Ovary (tissue), 3 donors: ENCODE data around the gene ESPN.

Experiments
- POLR2A ChIP-seq: fragments of 450-650 bp; IDR thresholded peaks from one replicate; pipeline ENCODE4 v1.6.1; 2017; ENCODE audit warnings: antibody characterized with exemption, mild to moderate bottlenecking, moderate library complexity
- TF ChIP-seq, protein P1 (sequence below), 3 donors: fragments of 450-650 bp in 2 of 3; fragments of 200-600 bp in 1 of 3; IDR thresholded peaks; one replicate each; pipeline versions ENCODE4 v1.5.1 to v1.8.0; 2016 to 2022; ENCODE audit warnings: antibody characterized with exemption in 3 of 3, mild to moderate bottlenecking in 1 of 3
- donor health status: DM: no; HTN: no; CAD: no.

DNA sequence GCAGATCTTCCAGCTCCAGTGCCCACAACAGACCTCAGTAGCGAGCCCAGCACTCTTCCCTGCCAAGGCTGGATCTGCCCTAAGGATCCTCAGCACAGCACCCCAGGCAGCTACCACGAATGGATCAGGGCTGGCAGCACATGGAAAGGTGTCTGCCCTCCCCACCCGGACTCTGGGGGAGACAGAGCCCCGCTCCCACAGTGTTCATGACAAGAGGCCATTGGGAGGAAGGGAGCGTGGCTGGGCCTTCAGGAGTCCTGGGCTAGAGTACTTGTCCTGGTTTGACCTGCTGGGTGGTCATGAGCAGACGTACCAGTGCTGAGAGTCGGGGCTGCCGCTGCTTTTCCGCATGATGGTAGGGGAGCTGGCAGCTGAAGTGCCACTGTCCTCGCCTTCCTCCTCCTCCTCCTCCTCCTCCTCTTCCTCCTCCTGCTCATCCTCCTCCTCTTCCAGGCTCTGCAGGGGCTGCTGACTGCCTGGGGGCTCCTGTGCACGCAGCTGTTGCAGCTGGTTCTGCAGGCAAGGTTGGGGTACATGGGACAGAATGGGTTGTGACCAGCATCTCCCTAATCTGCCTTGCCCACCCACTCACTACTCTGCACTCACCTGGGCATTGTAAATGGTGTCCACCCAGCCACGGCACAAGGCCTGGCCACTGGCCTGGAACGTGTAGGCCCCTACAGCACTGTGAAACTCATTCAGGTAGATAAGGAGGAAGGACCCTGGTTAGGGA lies 44.3 kb downstream of the ESPN start:
- no peak for TF ChIP-seq POLR2A
- TF ChIP-seq, protein P1, sequence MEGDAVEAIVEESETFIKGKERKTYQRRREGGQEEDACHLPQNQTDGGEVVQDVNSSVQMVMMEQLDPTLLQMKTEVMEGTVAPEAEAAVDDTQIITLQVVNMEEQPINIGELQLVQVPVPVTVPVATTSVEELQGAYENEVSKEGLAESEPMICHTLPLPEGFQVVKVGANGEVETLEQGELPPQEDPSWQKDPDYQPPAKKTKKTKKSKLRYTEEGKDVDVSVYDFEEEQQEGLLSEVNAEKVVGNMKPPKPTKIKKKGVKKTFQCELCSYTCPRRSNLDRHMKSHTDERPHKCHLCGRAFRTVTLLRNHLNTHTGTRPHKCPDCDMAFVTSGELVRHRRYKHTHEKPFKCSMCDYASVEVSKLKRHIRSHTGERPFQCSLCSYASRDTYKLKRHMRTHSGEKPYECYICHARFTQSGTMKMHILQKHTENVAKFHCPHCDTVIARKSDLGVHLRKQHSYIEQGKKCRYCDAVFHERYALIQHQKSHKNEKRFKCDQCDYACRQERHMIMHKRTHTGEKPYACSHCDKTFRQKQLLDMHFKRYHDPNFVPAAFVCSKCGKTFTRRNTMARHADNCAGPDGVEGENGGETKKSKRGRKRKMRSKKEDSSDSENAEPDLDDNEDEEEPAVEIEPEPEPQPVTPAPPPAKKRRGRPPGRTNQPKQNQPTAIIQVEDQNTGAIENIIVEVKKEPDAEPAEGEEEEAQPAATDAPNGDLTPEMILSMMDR (IDR thresholded peaks at IDR 0.05): no peak
